IMR-90 (cell line): Measurements from ENCODE around the gene EIF4ENIF1. TPM values are rescaled to one million over a fixed set of nuclear protein-coding genes. Genes with fewer than 3 reads are reported as not detected.

ENCODE experiments used
- ATAC-seq: fragments of 200-7000 bp; cut with Tn5 transposase; 2 replicates; pipeline ENCODE4 v1.9.1; 2020; ENCODE audit warnings: low read depth, mild to moderate bottlenecking, moderate library complexity
- BruUV-seq: library from RNA; stranded (reverse); fragments of 400-500 nt; replicated peaks from 2 replicates; lab custom pipeline; 2021; lab: Mats Ljungman, UMichigan
- CTCF ChIA-PET: fragments of 300-600 bp; formaldehyde crosslinking; extraction: SDS; loops from one replicate; lab custom pipeline; 2021; ENCODE audit warnings: antibody characterized with exemption; lab: Yijun Ruan, JAX
- POLR2A ChIA-PET: fragments of 300-600 bp; sonication (Branson Sonifier 250); formaldehyde crosslinking; loops from one replicate; lab custom pipeline; 2022; ENCODE audit warnings: antibody characterized with exemption; ENCODE audit not compliant: unreplicated experiment; lab: Charles Lee
- DNase-seq: peaks from one replicate; pipeline ENCODE4 v3.0.0; 2013
- H2AFZ ChIP-seq: replicated peaks from 2 replicates; pipeline ENCODE3; 2013; ENCODE audit warnings: low read length, mild to moderate bottlenecking; ENCODE audit not compliant: poor library complexity
- H2AK5ac ChIP-seq: 2 replicates; pipeline ENCODE4 v1.6.1; 2013; ENCODE audit warnings: low read depth, low read length, inconsistent platforms
- H2AK9ac ChIP-seq: replicated peaks from 2 replicates; pipeline ENCODE3; 2013; ENCODE audit warnings: mild to moderate bottlenecking, low read depth, low read length, moderate library complexity; ENCODE audit not compliant: poor library complexity
- H2BK120ac ChIP-seq: 2 replicates; pipeline ENCODE4 v1.6.1; 2013; ENCODE audit warnings: low read depth, low read length, inconsistent platforms
- H2BK15ac ChIP-seq: 3 replicates; pipeline ENCODE4 v1.6.1; 2013; ENCODE audit warnings: low read depth, low read length, inconsistent platforms
- H2BK20ac ChIP-seq: 2 replicates; pipeline ENCODE4 v1.6.1; 2013; ENCODE audit warnings: low read depth, mild to moderate bottlenecking, inconsistent platforms, low read length, moderate library complexity
- H2BK5ac ChIP-seq: 2 replicates; pipeline ENCODE4 v1.6.1; 2013; ENCODE audit warnings: mild to moderate bottlenecking, low read depth, low read length, inconsistent platforms; ENCODE audit not compliant: poor library complexity, severe bottlenecking
- H3K14ac ChIP-seq: replicated peaks from 2 replicates; pipeline ENCODE4 v1.6.1; 2013; ENCODE audit warnings: low read depth, low read length, inconsistent platforms
- H3K18ac ChIP-seq: 2 replicates; pipeline ENCODE4 v1.6.1; 2013; ENCODE audit warnings: low read depth, low read length, control low read depth
- H3K23ac ChIP-seq: 2 replicates; pipeline ENCODE4 v1.6.1; 2013; ENCODE audit warnings: low read depth, low read length, inconsistent platforms
- H3K27ac ChIP-seq: 2 replicates; pipeline ENCODE4 v1.5.1; 2013; ENCODE audit warnings: mild to moderate bottlenecking, control low read depth, low read length; ENCODE audit not compliant: insufficient read depth
- H3K27me3 ChIP-seq: 2 replicates; pipeline ENCODE4 v1.6.1; 2013; ENCODE audit warnings: low read length; ENCODE audit not compliant: control insufficient read depth, insufficient read depth
- H3K36me3 ChIP-seq: 2 replicates; pipeline ENCODE4 v1.6.1; 2013; ENCODE audit warnings: low read length, mixed read lengths; ENCODE audit not compliant: control insufficient read depth, insufficient read depth
- H3K4ac ChIP-seq: 2 replicates; pipeline ENCODE4 v1.6.1; 2013; ENCODE audit warnings: low read depth, low read length, inconsistent platforms
- H3K4me1 ChIP-seq: 2 replicates; pipeline ENCODE4 v1.6.1; 2013; ENCODE audit warnings: low read length, mixed read lengths; ENCODE audit not compliant: control insufficient read depth, insufficient read depth
- H3K4me2 ChIP-seq: 2 replicates; pipeline ENCODE4 v1.6.1; 2013; ENCODE audit warnings: low read depth, mild to moderate bottlenecking, control low read depth, low read length, moderate library complexity
- H3K4me3 ChIP-seq: 2 replicates; pipeline ENCODE4 v1.5.1; 2013; ENCODE audit warnings: low read depth, mild to moderate bottlenecking, control low read depth, low read length, moderate library complexity; ENCODE audit not compliant: insufficient read depth
- H3K56ac ChIP-seq: 2 replicates; pipeline ENCODE4 v1.6.1; 2013; ENCODE audit warnings: low read length, inconsistent platforms; ENCODE audit not compliant: insufficient read depth; ENCODE audit errors: extremely low read depth
- H3K79me1 ChIP-seq, 2 experiments: 2 replicates each; pipeline ENCODE4 v1.6.1; 2013; ENCODE audit warnings: low read length in 2 of 2, inconsistent platforms in 1 of 2, low read depth in 1 of 2
- H3K9ac ChIP-seq: 2 replicates; pipeline ENCODE4 v1.6.1; 2013; ENCODE audit warnings: low read depth, low read length, control low read depth
- H3K9me1 ChIP-seq: 2 replicates; pipeline ENCODE4 v1.6.1; 2013; ENCODE audit warnings: low read length, inconsistent platforms; ENCODE audit not compliant: insufficient read depth
- H3K9me3 ChIP-seq: 2 replicates; pipeline ENCODE4 v1.6.1; 2013; ENCODE audit warnings: low read length; ENCODE audit not compliant: control insufficient read depth, insufficient read depth
- H4K20me1 ChIP-seq: 2 replicates; pipeline ENCODE4 v1.6.1; 2013; ENCODE audit warnings: low read length, inconsistent platforms; ENCODE audit not compliant: insufficient read depth
- H4K5ac ChIP-seq: 2 replicates; pipeline ENCODE4 v1.6.1; 2013; ENCODE audit warnings: mild to moderate bottlenecking, low read depth, low read length, control low read depth
- H4K8ac ChIP-seq, 2 experiments: 2 replicates each; pipeline ENCODE4 v1.6.1; 2013; ENCODE audit warnings: low read depth in 2 of 2, low read length in 2 of 2, control low read depth in 1 of 2, inconsistent platforms in 1 of 2
- H4K91ac ChIP-seq: 2 replicates; pipeline ENCODE4 v1.6.1; 2013; ENCODE audit warnings: low read depth, low read length, inconsistent platforms; ENCODE audit not compliant: insufficient read depth
- BHLHE40 ChIP-seq: fragments of 150-350 bp; IDR thresholded peaks from 2 replicates; pipeline ENCODE4 v1.6.1; 2016; ENCODE audit warnings: mild to moderate bottlenecking, low read depth, low read length
- CEBPB ChIP-seq: IDR thresholded peaks from 2 replicates; pipeline ENCODE4 v1.6.1; 2012; ENCODE audit warnings: low read depth, low read length, improper control_type of control experiment
- CHD1 ChIP-seq: IDR thresholded peaks from 2 replicates; pipeline ENCODE4 v1.6.1; 2012; ENCODE audit warnings: low read depth, low read length, improper control_type of control experiment
- FOS ChIP-seq: fragments of 150-350 bp; IDR thresholded peaks from 2 replicates; pipeline ENCODE4 v1.6.1; 2016; ENCODE audit warnings: low read depth, low read length
- MAFK ChIP-seq: IDR thresholded peaks from 2 replicates; pipeline ENCODE4 v1.6.1; 2012; ENCODE audit warnings: low read depth, low read length, improper control_type of control experiment
- MAZ ChIP-seq: IDR thresholded peaks from 2 replicates; pipeline ENCODE4 v1.6.1; 2012; ENCODE audit warnings: low read depth, mild to moderate bottlenecking, low read length, improper control_type of control experiment, moderate library complexity, borderline replicate concordance
- MXI1 ChIP-seq: IDR thresholded peaks from 2 replicates; pipeline ENCODE4 v1.6.1; 2012; ENCODE audit warnings: low read depth, mild to moderate bottlenecking, low read length, moderate library complexity, borderline replicate concordance
- NFE2L2 ChIP-seq: fragments of 150-350 bp; IDR thresholded peaks from 2 replicates; pipeline ENCODE4 v1.6.1; 2016; ENCODE audit warnings: low read depth, mild to moderate bottlenecking, low read length
- POLR2A ChIP-seq: IDR thresholded peaks from 2 replicates; pipeline ENCODE4 v1.6.1; 2012; ENCODE audit warnings: mild to moderate bottlenecking, low read depth, low read length
- RAD21 ChIP-seq: IDR thresholded peaks from 2 replicates; pipeline ENCODE4 v1.6.1; 2012; ENCODE audit warnings: low read length, improper control_type of control experiment
- RCOR1 ChIP-seq: IDR thresholded peaks from 2 replicates; pipeline ENCODE4 v1.6.1; 2012; ENCODE audit warnings: mild to moderate bottlenecking, low read length, improper control_type of control experiment; ENCODE audit not compliant: insufficient replicate concordance
- RFX5 ChIP-seq: IDR thresholded peaks from 2 replicates; pipeline ENCODE4 v1.8.0; 2012; ENCODE audit warnings: low read depth, mild to moderate bottlenecking, low read length, moderate library complexity
- SMC3 ChIP-seq: fragments of 150-350 bp; IDR thresholded peaks from 2 replicates; pipeline ENCODE4 v1.6.1; 2016; ENCODE audit warnings: low read depth, mild to moderate bottlenecking, antibody characterized with exemption, low read length, moderate library complexity
- WGBS, 2 experiments: methylation state at CpG; one replicate each; pipeline versions ENCODE4 v1.1.5 to v1.1.7; 2013; ENCODE audit warnings: missing lambda C conversion rate in 2 of 2; ENCODE audit not compliant: insufficient read length in 1 of 2; ENCODE audit errors: extremely low coverage in 2 of 2; 5-methylcytosine and 5-hydroxymethylcytosine counted together
- dilution Hi-C: fragments of 300-500 bp; cut with HindIII; formaldehyde crosslinking; loops from one replicate; pipeline ENCODE4 v1.14.3; 2018; ENCODE audit warnings: low sequenced_read_pairs; ENCODE audit not compliant: unreplicated experiment
- in situ Hi-C: fragments of 300-500 bp; cut with MboI; formaldehyde crosslinking; loops from 3 replicates; pipeline ENCODE4 v1.14.3; 2019; ENCODE audit warnings: low sequenced_read_pairs, inconsistent platforms, mixed read lengths
- intact Hi-C: fragments of 100-400 bp; cut with micrococcal nuclease; formaldehyde crosslinking; loops from 2 replicates; pipeline ENCODE4 v1.10.0; 2022
- polyA plus RNA-seq, 3 experiments: library from polyadenylated mRNA; depleted of rRNA; stranded (reverse); fragments of >200 nt; gene quantifications; 2 replicates each; pipeline ENCODE4 v1.2.3, GENCODE V29; 2012; ENCODE audit warnings: low replicate concordance in 1 of 3
- total RNA-seq: library from RNA; depleted of rRNA; stranded (reverse); fragments of >200 nt; gene quantifications from 2 replicates; pipeline ENCODE4 v1.2.3, GENCODE V29; 2012
- TF ChIP-seq, protein P1 (sequence below): fragments of 150-350 bp; IDR thresholded peaks from 2 replicates; pipeline ENCODE4 v1.6.1; 2016; ENCODE audit warnings: low read depth, mild to moderate bottlenecking, low read length, moderate library complexity, borderline replicate concordance
- TF ChIP-seq, protein P2 (sequence below): conservative IDR thresholded peaks from 2 replicates; pipeline ENCODE4 v1.5.1; 2012; ENCODE audit warnings: mild to moderate bottlenecking, low read depth, low read length, improper control_type of control experiment
- TF ChIP-seq, protein P3 (sequence below): fragments of 150-350 bp; IDR thresholded peaks from 2 replicates; pipeline ENCODE4 v1.6.1; 2017; ENCODE audit warnings: mild to moderate bottlenecking, antibody characterized with exemption, low read length, low read depth

The EIF4ENIF1 gene
- total and polyA plus RNA-seq, 2 of the 4 experiments (the other 2 are of a cell fraction) = 14.7 to 16.0 TPM

DNA sequence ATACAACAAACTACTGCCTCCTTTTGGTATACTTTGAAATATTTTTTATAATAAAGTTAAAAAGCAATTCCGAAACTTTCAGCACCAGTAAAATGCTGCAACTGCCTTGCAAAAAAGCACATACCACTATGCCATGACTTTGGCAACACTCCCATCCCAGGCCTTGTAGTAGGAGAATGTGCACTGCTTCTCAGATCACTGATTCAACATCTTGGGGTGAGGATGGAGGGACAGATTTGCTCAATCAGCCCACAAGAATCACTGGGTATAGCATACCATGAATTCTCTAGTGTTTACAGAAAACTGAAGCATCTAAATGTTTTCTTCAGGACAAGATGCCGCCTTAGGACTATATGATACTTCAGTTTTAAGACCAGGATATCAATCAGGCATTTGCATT, 14.9 kb downstream of the EIF4ENIF1 start:
- Histone ChIP-seq H3K4me3 (no peak overlapping the region), H3K27me3 (no peaks in the 10 kb centered on the region), H2AK9ac (no peak overlapping the region), H4K91ac (no peak overlapping the region), H3K9me3 (no peaks in the 10 kb centered on the region), H4K5ac (no peak overlapping the region), H3K79me1 (peaks cover 33 to 53% of the 10 kb centered on the region in 2 experiments), H4K8ac (no peak overlapping the region), H2BK5ac (peak overlapping the region; percentile 71), H2AFZ (no peak overlapping the region), H3K14ac (no peak overlapping the region), H3K56ac (no peak overlapping the region), H3K9ac (no peak overlapping the region), H3K4me1 (peaks cover 2% of the 10 kb centered on the region; the same call in 1 of the 2 replicates), H2BK20ac (no peak overlapping the region), H2AK5ac (no peak overlapping the region), H3K4ac (no peak overlapping the region), H3K18ac (no peak overlapping the region), H4K20me1 (peaks cover 28% of the 10 kb centered on the region), H3K9me1 (0 out of 2 replicates have a peak, but pooled peaks cover 3% of the 10 kb centered on the region), H2BK15ac (no peak overlapping the region), H3K36me3 (peaks cover 23% of the 10 kb centered on the region), H3K23ac (no peak overlapping the region), H2BK120ac (no peak overlapping the region), H3K27ac (no peak overlapping the region), H3K4me2 (no peak overlapping the region)
- WGBS, 2 experiments = no CpG with 5 or more reads among the region's 2 CpGs
- dilution Hi-C loops = no loop called here
- POLR2A ChIA-PET = no interaction called here
- in situ Hi-C loops = no loop called here
- CTCF ChIA-PET = no interaction called here
- TF ChIP-seq RAD21 (no peak), CEBPB (peak; percentile 76), RFX5 (no peak), RCOR1 (peak; percentile 17), SMC3 (no peak), NFE2L2 (no peak), MXI1 (no peak), MAZ (no peak), BHLHE40 (no peak), POLR2A (no peak), CHD1 (no peak), FOS (no peak), MAFK (peak; percentile 25; the same call in 1 of the 2 replicates)
- TF ChIP-seq, protein P1, sequence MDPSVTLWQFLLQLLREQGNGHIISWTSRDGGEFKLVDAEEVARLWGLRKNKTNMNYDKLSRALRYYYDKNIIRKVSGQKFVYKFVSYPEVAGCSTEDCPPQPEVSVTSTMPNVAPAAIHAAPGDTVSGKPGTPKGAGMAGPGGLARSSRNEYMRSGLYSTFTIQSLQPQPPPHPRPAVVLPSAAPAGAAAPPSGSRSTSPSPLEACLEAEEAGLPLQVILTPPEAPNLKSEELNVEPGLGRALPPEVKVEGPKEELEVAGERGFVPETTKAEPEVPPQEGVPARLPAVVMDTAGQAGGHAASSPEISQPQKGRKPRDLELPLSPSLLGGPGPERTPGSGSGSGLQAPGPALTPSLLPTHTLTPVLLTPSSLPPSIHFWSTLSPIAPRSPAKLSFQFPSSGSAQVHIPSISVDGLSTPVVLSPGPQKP = no peak
- TF ChIP-seq, protein P2, sequence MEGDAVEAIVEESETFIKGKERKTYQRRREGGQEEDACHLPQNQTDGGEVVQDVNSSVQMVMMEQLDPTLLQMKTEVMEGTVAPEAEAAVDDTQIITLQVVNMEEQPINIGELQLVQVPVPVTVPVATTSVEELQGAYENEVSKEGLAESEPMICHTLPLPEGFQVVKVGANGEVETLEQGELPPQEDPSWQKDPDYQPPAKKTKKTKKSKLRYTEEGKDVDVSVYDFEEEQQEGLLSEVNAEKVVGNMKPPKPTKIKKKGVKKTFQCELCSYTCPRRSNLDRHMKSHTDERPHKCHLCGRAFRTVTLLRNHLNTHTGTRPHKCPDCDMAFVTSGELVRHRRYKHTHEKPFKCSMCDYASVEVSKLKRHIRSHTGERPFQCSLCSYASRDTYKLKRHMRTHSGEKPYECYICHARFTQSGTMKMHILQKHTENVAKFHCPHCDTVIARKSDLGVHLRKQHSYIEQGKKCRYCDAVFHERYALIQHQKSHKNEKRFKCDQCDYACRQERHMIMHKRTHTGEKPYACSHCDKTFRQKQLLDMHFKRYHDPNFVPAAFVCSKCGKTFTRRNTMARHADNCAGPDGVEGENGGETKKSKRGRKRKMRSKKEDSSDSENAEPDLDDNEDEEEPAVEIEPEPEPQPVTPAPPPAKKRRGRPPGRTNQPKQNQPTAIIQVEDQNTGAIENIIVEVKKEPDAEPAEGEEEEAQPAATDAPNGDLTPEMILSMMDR = no peak
- TF ChIP-seq, protein P3, sequence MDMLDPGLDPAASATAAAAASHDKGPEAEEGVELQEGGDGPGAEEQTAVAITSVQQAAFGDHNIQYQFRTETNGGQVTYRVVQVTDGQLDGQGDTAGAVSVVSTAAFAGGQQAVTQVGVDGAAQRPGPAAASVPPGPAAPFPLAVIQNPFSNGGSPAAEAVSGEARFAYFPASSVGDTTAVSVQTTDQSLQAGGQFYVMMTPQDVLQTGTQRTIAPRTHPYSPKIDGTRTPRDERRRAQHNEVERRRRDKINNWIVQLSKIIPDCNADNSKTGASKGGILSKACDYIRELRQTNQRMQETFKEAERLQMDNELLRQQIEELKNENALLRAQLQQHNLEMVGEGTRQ = no peak
- DNase-seq (peak; percentile 89), ATAC-seq (peak; percentile 97)
- intact Hi-C loops = no loop called here
- BruUV-seq = no TSS peak
